ENCODE results near the gene CFAP61.

DNA sequence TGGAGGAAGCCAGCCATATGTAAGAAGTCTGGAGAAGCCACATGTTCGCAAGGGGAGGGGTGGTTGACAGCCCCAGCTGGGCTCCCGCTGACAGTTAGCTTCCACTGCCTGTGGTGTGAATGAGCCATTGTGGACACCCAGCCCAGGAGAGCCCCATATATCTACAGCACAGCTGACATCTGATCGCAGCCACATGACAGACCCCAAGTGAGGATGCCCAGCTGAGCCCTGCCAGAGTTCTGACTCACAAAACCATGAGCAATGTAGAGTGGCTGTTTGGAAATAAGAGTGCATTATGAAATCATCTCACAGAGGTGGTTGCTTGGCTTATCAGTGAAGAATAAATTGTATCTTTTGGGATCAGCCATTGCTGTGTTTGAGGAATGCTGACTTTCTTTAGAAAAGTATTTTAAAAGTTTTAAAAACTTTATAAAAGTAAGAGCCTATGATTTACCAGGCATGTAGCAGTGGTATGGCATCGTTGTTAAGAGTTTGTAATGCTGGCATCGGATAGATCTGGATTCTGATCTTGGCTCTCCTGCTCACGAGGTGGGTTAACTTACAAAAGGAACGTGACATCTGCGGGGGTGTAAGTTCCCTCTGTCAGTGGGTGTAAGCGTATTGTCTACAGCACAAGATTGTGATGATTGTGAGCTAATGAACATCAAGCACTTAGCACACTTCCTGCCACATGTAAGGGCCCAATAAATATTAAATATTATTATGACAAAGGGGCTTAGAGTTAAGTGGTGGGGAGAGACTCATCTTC is 24.1 kb downstream of the CFAP61 start:
- TF ChIP-seq POLR2AphosphoS5 (IDR thresholded peaks at IDR 0.05; ENCODE audit: low read depth, low read length) (no peak), SIN3A (IDR thresholded peaks at IDR 0.05; ENCODE audit: borderline replicate concordance, insufficient read depth, low read depth, low read length) (no peak)
- TF ChIP-seq, protein P1, sequence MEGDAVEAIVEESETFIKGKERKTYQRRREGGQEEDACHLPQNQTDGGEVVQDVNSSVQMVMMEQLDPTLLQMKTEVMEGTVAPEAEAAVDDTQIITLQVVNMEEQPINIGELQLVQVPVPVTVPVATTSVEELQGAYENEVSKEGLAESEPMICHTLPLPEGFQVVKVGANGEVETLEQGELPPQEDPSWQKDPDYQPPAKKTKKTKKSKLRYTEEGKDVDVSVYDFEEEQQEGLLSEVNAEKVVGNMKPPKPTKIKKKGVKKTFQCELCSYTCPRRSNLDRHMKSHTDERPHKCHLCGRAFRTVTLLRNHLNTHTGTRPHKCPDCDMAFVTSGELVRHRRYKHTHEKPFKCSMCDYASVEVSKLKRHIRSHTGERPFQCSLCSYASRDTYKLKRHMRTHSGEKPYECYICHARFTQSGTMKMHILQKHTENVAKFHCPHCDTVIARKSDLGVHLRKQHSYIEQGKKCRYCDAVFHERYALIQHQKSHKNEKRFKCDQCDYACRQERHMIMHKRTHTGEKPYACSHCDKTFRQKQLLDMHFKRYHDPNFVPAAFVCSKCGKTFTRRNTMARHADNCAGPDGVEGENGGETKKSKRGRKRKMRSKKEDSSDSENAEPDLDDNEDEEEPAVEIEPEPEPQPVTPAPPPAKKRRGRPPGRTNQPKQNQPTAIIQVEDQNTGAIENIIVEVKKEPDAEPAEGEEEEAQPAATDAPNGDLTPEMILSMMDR (IDR thresholded peaks at IDR 0.05), result no peak
- TF ChIP-seq, protein P2, sequence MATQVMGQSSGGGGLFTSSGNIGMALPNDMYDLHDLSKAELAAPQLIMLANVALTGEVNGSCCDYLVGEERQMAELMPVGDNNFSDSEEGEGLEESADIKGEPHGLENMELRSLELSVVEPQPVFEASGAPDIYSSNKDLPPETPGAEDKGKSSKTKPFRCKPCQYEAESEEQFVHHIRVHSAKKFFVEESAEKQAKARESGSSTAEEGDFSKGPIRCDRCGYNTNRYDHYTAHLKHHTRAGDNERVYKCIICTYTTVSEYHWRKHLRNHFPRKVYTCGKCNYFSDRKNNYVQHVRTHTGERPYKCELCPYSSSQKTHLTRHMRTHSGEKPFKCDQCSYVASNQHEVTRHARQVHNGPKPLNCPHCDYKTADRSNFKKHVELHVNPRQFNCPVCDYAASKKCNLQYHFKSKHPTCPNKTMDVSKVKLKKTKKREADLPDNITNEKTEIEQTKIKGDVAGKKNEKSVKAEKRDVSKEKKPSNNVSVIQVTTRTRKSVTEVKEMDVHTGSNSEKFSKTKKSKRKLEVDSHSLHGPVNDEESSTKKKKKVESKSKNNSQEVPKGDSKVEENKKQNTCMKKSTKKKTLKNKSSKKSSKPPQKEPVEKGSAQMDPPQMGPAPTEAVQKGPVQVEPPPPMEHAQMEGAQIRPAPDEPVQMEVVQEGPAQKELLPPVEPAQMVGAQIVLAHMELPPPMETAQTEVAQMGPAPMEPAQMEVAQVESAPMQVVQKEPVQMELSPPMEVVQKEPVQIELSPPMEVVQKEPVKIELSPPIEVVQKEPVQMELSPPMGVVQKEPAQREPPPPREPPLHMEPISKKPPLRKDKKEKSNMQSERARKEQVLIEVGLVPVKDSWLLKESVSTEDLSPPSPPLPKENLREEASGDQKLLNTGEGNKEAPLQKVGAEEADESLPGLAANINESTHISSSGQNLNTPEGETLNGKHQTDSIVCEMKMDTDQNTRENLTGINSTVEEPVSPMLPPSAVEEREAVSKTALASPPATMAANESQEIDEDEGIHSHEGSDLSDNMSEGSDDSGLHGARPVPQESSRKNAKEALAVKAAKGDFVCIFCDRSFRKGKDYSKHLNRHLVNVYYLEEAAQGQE (IDR thresholded peaks at IDR 0.05; ENCODE audit: insufficient read depth in 1 of 2, low read depth in 2 of 2, low read length in 1 of 2), result no peak
